Natural killer cell (primary cell): ENCODE data around the gene CHRM2. TPM values are rescaled to one million over a fixed set of nuclear protein-coding genes. Genes with fewer than 3 reads are reported as not detected.

Source experiments
- ATAC-seq, 3 donors: fragments of 150-1000 bp in 2 of 3; fragments of 200-7000 bp in 1 of 3; cut with Tn5 transposase; 1 replicate in 1 of 3; 2 replicates in 2 of 3; pipeline ENCODE4 v1.10.0; 2021; ENCODE audit warnings: mild to moderate bottlenecking in 2 of 3, moderate library complexity in 2 of 3
- DNase-seq, 2 donors: peaks; one replicate each; pipeline versions ENCODE4 v3.0.0 to v3.0.0-alpha.2; 2013 to 2021; ENCODE audit warnings: mixed read lengths in 1 of 2
- H3K27ac ChIP-seq: one replicate; pipeline ENCODE4 v1.5.1; 2013; ENCODE audit warnings: mild to moderate bottlenecking, low read length
- H3K27me3 ChIP-seq: one replicate; pipeline ENCODE4 v1.6.1; 2013; ENCODE audit warnings: low read length; ENCODE audit not compliant: control insufficient read depth, insufficient read depth
- H3K36me3 ChIP-seq: one replicate; pipeline ENCODE4 v1.6.1; 2013; ENCODE audit warnings: low read length; ENCODE audit not compliant: control insufficient read depth, insufficient read depth
- H3K4me1 ChIP-seq: one replicate; pipeline ENCODE4 v1.6.1; 2013; ENCODE audit warnings: low read length; ENCODE audit not compliant: control insufficient read depth, insufficient read depth
- H3K4me3 ChIP-seq: one replicate; pipeline ENCODE4 v1.5.1; 2013; ENCODE audit warnings: low read length
- H3K9me3 ChIP-seq: one replicate; pipeline ENCODE4 v1.6.1; 2013; ENCODE audit warnings: low read length; ENCODE audit not compliant: control insufficient read depth, insufficient read depth
- H3K27ac Mint-ChIP-seq, 2 donors: one replicate each; pipeline ENCODE4 v1.8.0; 2022; ENCODE audit warnings: mild to moderate bottlenecking in 2 of 2, mixed read lengths in 2 of 2, moderate library complexity in 1 of 2
- H3K27me3 Mint-ChIP-seq, 2 donors: one replicate each; pipeline ENCODE4 v1.8.0; 2022; ENCODE audit warnings: low read depth in 2 of 2, mixed read lengths in 2 of 2
- H3K36me3 Mint-ChIP-seq: one replicate; pipeline ENCODE4 v1.8.0; 2022; ENCODE audit warnings: mixed read lengths
- H3K4me1 Mint-ChIP-seq, 2 donors: one replicate each; pipeline ENCODE4 v1.8.0; 2022; ENCODE audit warnings: mixed read lengths in 2 of 2
- H3K4me3 Mint-ChIP-seq: one replicate; pipeline ENCODE4 v1.8.0; 2022; ENCODE audit warnings: mild to moderate bottlenecking, moderate library complexity, mixed read lengths
- H3K9me3 Mint-ChIP-seq, 2 donors: one replicate each; pipeline ENCODE4 v1.8.0; 2022; ENCODE audit warnings: mixed read lengths in 2 of 2
- CTCF ChIP-seq: fragments of 200-600 bp; IDR thresholded peaks from one replicate; pipeline ENCODE4 v1.8.0; 2022; ENCODE audit warnings: antibody characterized with exemption
- WGBS: methylation state at CpG from one replicate; pipeline ENCODE4 v1.1.7; 2013; ENCODE audit warnings: missing lambda C conversion rate; ENCODE audit not compliant: insufficient coverage; 5-methylcytosine and 5-hydroxymethylcytosine counted together
- intact Hi-C: fragments of 100-400 bp; cut with micrococcal nuclease; formaldehyde crosslinking; loops from one replicate; pipeline ENCODE4 v1.14.2; 2022
- total RNA-seq, 4 donors: library from RNA; stranded (reverse); fragments of 120-200 nt in 1 of 4; gene quantifications; one replicate each; pipeline versions ENCODE4 v1.2.3 to v1.2.4, GENCODE V29; 2013 to 2022

The CHRM2 gene
- total RNA-seq, 3 donors from 2014 or later (not counting 1 experiment from before 2014, with no cell fraction given): not detected

GRCh38 chr7:136887317-136887716 lies 18.9 kb downstream of the CHRM2 start:
- H3K27me3 ChIP-seq: no peaks in the 10 kb centered on the region
- H3K36me3 Mint-ChIP-seq: no peaks in the 10 kb centered on the region
- TF ChIP-seq CTCF: no peak
- no peak overlapping the region for H3K27ac Mint-ChIP-seq
- no peaks in the 10 kb centered on the region for H3K4me1 ChIP-seq
- no peaks in the 10 kb centered on the region for H3K36me3 ChIP-seq
- 83% methylated on average over 1 of the region's 1 CpG for WGBS
- intact Hi-C loops: no loop called here
- DNase-seq: no peak
- no peak overlapping the region for H3K27ac ChIP-seq
- H3K9me3 ChIP-seq: peaks cover 2% of the 10 kb centered on the region
- ATAC-seq: no peak
- peaks cover 7 to 9% of the 10 kb centered on the region in 2 donors for H3K9me3 Mint-ChIP-seq
- no peaks in the 10 kb centered on the region for H3K4me1 Mint-ChIP-seq
- H3K4me3 ChIP-seq: no peak overlapping the region
- H3K27me3 Mint-ChIP-seq: no peaks in the 10 kb centered on the region
- no peak overlapping the region for H3K4me3 Mint-ChIP-seq

- intact Hi-C loops: no loop called here
- ATAC-seq (no peak), DNase-seq (no peak)
- H3K27me3 Mint-ChIP-seq: no peaks in the 10 kb centered on the region
- no peak overlapping the region for H3K4me3 ChIP-seq
- no peaks in the 10 kb centered on the region for H3K4me1 Mint-ChIP-seq
- H3K36me3 ChIP-seq: no peaks in the 10 kb centered on the region
- H3K4me1 ChIP-seq: no peaks in the 10 kb centered on the region
- no peak overlapping the region for H3K27ac Mint-ChIP-seq
- H3K9me3 ChIP-seq: peaks cover 5% of the 10 kb centered on the region
- WGBS: 24% methylated on average over 3 of the region's 3 CpGs
- TF ChIP-seq CTCF: no peak
- no peak overlapping the region for H3K4me3 Mint-ChIP-seq
- peaks cover 12 to 14% of the 10 kb centered on the region in 2 donors for H3K9me3 Mint-ChIP-seq
- peaks cover 6% of the 10 kb centered on the region for H3K36me3 Mint-ChIP-seq
- no peaks in the 10 kb centered on the region for H3K27me3 ChIP-seq
- no peak overlapping the region for H3K27ac ChIP-seq
Measured at GRCh38 chr7:136890399-136890798, 21.9 kb downstream of the CHRM2 start.

- TF ChIP-seq CTCF: no peak
- peaks cover 13 to 18% of the 10 kb centered on the region in 2 donors for H3K9me3 Mint-ChIP-seq
- no peaks in the 10 kb centered on the region for H3K27me3 ChIP-seq
- ATAC-seq: no peak
- no peak overlapping the region for H3K4me3 ChIP-seq
- no peak overlapping the region for H3K27ac Mint-ChIP-seq
- no peaks in the 10 kb centered on the region for H3K4me1 Mint-ChIP-seq
- no peaks in the 10 kb centered on the region for H3K27me3 Mint-ChIP-seq
- no peak overlapping the region for H3K27ac ChIP-seq
- H3K4me3 Mint-ChIP-seq: no peak overlapping the region
- 44% methylated on average over 1 of the region's 1 CpG for WGBS
- H3K36me3 Mint-ChIP-seq: peaks cover 6% of the 10 kb centered on the region
- no peak for DNase-seq
- intact Hi-C loops: no loop called here
- no peaks in the 10 kb centered on the region for H3K36me3 ChIP-seq
- no peaks in the 10 kb centered on the region for H3K4me1 ChIP-seq
- peaks cover 5% of the 10 kb centered on the region for H3K9me3 ChIP-seq
Measured at GRCh38 chr7:136891850-136892249, 23.4 kb downstream of the CHRM2 start.

GRCh38 chr7:136894789-136895188 lies 26.3 kb downstream of the CHRM2 start:
- peaks cover 5% of the 10 kb centered on the region for H3K9me3 ChIP-seq
- no peak overlapping the region for H3K27ac Mint-ChIP-seq
- H3K4me1 ChIP-seq: no peaks in the 10 kb centered on the region
- no peak for DNase-seq
- no peaks in the 10 kb centered on the region for H3K4me1 Mint-ChIP-seq
- H3K27me3 ChIP-seq: no peaks in the 10 kb centered on the region
- peaks cover 6% of the 10 kb centered on the region for H3K36me3 Mint-ChIP-seq
- no peak for TF ChIP-seq CTCF
- H3K4me3 ChIP-seq: no peak overlapping the region
- H3K27ac ChIP-seq: no peak overlapping the region
- peaks cover 17 to 19% of the 10 kb centered on the region in 2 donors for H3K9me3 Mint-ChIP-seq
- intact Hi-C loops: no loop called here
- no peaks in the 10 kb centered on the region for H3K36me3 ChIP-seq
- WGBS: 67% methylated on average over 1 of the region's 2 CpGs
- ATAC-seq: no peak
- H3K27me3 Mint-ChIP-seq: no peaks in the 10 kb centered on the region
- no peak overlapping the region for H3K4me3 Mint-ChIP-seq
